H1 (cell line): Measurements from ENCODE around the gene TFB1M. TPM values are rescaled to one million over a fixed set of nuclear protein-coding genes. Genes with fewer than 3 reads are reported as not detected.
"Not testable (repeated sequence)": the region's sequence is repeated elsewhere in the genome, so short reads cannot be mapped to it uniquely, and the experiment has no call there.

ENCODE experiments used
- CTCF ChIA-PET: fragments of 300-600 bp; sonication (Branson Sonifier 250); formaldehyde crosslinking; loops from one replicate; lab custom pipeline; 2021; ENCODE audit not compliant: partially characterized antibody; lab: Charles Lee
- POLR2A ChIA-PET: fragments of 300-600 bp; sonication (Branson Sonifier 250); formaldehyde crosslinking; loops from one replicate; lab custom pipeline; 2021; ENCODE audit warnings: inconsistent platforms; ENCODE audit not compliant: partially characterized antibody; lab: Charles Lee
- DNase-seq, 2 experiments: peaks; one replicate each; pipeline versions ENCODE4 v3.0.0 to v3.0.0-alpha.2; 2010 to 2022; ENCODE audit warnings: low spot score in 2 of 2, low read depth in 1 of 2, mixed read lengths in 1 of 2
- FAIRE-seq: peaks from 2 replicates; lab custom pipeline; 2011; peaks lifted over from hg19 to GRCh38; lab: Jason Lieb, UNC
- H2AFZ ChIP-seq: 2 replicates; pipeline ENCODE4 v1.8.1; 2012; ENCODE audit warnings: low read length, inconsistent platforms
- H2AK5ac ChIP-seq: 2 replicates; pipeline ENCODE4 v1.6.1; 2013; ENCODE audit warnings: low read depth, low read length
- H2BK120ac ChIP-seq: replicated peaks from 2 replicates; pipeline ENCODE3; 2013; ENCODE audit warnings: low read depth, low read length, inconsistent platforms
- H2BK12ac ChIP-seq: 2 replicates; pipeline ENCODE4 v1.6.1; 2013; ENCODE audit warnings: low read depth, low read length
- H2BK15ac ChIP-seq: 2 replicates; pipeline ENCODE4 v1.6.1; 2013; ENCODE audit warnings: low read length
- H2BK20ac ChIP-seq: 2 replicates; pipeline ENCODE4 v1.6.1; 2013; ENCODE audit warnings: low read length
- H2BK5ac ChIP-seq: 2 replicates; pipeline ENCODE4 v1.6.1; 2013; ENCODE audit warnings: low read depth, low read length
- H3K14ac ChIP-seq: 2 replicates; pipeline ENCODE4 v1.6.1; 2013; ENCODE audit warnings: inconsistent platforms; ENCODE audit not compliant: insufficient read length
- H3K18ac ChIP-seq: 2 replicates; pipeline ENCODE4 v1.6.1; 2013; ENCODE audit warnings: low read length; ENCODE audit errors: extremely low read depth
- H3K23ac ChIP-seq: 2 replicates; pipeline ENCODE4 v1.6.1; 2013; ENCODE audit warnings: inconsistent platforms; ENCODE audit not compliant: insufficient read length
- H3K23me2 ChIP-seq: 2 replicates; pipeline ENCODE4 v1.6.1; 2013; ENCODE audit warnings: low read depth, low read length
- H3K27ac ChIP-seq: 2 replicates; pipeline ENCODE4 v1.6.1; 2011; ENCODE audit warnings: low read depth, low read length, inconsistent platforms
- H3K27me3 ChIP-seq, 4 experiments: replicated peaks in 1 of 4; 1 replicate in 1 of 4; 2 replicates in 3 of 4; pipeline versions ENCODE4 v1.6.1 to v1.8.1; 2011 to 2013; ENCODE audit warnings: low read length in 3 of 4, mild to moderate bottlenecking in 3 of 4, inconsistent platforms in 2 of 4, mixed read lengths in 2 of 4, moderate library complexity in 1 of 4; ENCODE audit not compliant: control insufficient read depth in 3 of 4, insufficient read depth in 3 of 4; ENCODE audit errors: extremely low read depth in 1 of 4
- H3K36me3 ChIP-seq, 4 experiments: 2 replicates each; pipeline versions ENCODE4 v1.6.1 to v1.8.1; 2011 to 2013; ENCODE audit warnings: mild to moderate bottlenecking in 4 of 4, low read length in 3 of 4, moderate library complexity in 2 of 4, control low read depth in 1 of 4, inconsistent platforms in 1 of 4; ENCODE audit not compliant: insufficient read depth in 4 of 4, control insufficient read depth in 2 of 4
- H3K4ac ChIP-seq: replicated peaks from 2 replicates; pipeline ENCODE3; 2013; ENCODE audit warnings: low read length, low read depth, mixed read lengths, inconsistent platforms; ENCODE audit not compliant: insufficient read length
- H3K4me1 ChIP-seq, 4 experiments: replicated peaks in 1 of 4; 1 replicate in 1 of 4; 2 replicates in 3 of 4; pipeline versions ENCODE4 v1.6.1 to v1.8.1; 2011 to 2013; ENCODE audit warnings: low read length in 3 of 4, inconsistent platforms in 2 of 4, mixed read lengths in 1 of 4; ENCODE audit not compliant: insufficient read depth in 4 of 4, control insufficient read depth in 3 of 4
- H3K4me2 ChIP-seq, 2 experiments: 2 replicates each; pipeline versions ENCODE4 v1.6.1 to v1.8.1; 2011 to 2013; ENCODE audit warnings: low read depth in 2 of 2, low read length in 2 of 2, control low read depth in 1 of 2, inconsistent platforms in 1 of 2, mild to moderate bottlenecking in 1 of 2; ENCODE audit not compliant: insufficient read depth in 1 of 2
- H3K4me3 ChIP-seq, 4 experiments: fragments of 200-600, 300-600 bp in 1 of 4; sonication (generic), shearing (Covaris generic), sonication (Bioruptor Twin) in 1 of 4; 2 replicates each; pipeline versions ENCODE4 v1.5.1 to v1.8.1; 2011 to 2016; ENCODE audit warnings: low read length in 4 of 4, low read depth in 3 of 4, control low read depth in 2 of 4, inconsistent platforms in 2 of 4, mild to moderate bottlenecking in 2 of 4, mixed read lengths in 1 of 4, moderate library complexity in 1 of 4; ENCODE audit not compliant: insufficient read depth in 2 of 4; ENCODE audit errors: extremely low read depth in 1 of 4
- H3K56ac ChIP-seq: replicated peaks from 2 replicates; pipeline ENCODE3; 2013; ENCODE audit warnings: low read depth, mild to moderate bottlenecking, mixed read lengths, low read length, inconsistent platforms; ENCODE audit not compliant: insufficient read length
- H3K79me1 ChIP-seq: 2 replicates; pipeline ENCODE4 v1.6.1; 2013; ENCODE audit warnings: low read depth, low read length, control low read depth
- H3K79me2 ChIP-seq, 2 experiments: 2 replicates each; pipeline versions ENCODE4 v1.6.1 to v1.8.1; 2012 to 2013; ENCODE audit warnings: low read length in 2 of 2, mild to moderate bottlenecking in 2 of 2, inconsistent platforms in 1 of 2; ENCODE audit not compliant: insufficient read depth in 2 of 2, control insufficient read depth in 1 of 2
- H3K9ac ChIP-seq, 4 experiments: replicated peaks in 1 of 4; 1 replicate in 1 of 4; 2 replicates in 3 of 4; pipeline versions ENCODE4 v1.6.1 to v1.8.1; 2011 to 2013; ENCODE audit warnings: low read depth in 3 of 4, low read length in 3 of 4, control low read depth in 2 of 4, mild to moderate bottlenecking in 2 of 4, moderate library complexity in 2 of 4, inconsistent platforms in 1 of 4; ENCODE audit errors: extremely low read depth in 1 of 4
- H3K9me3 ChIP-seq, 2 experiments: 2 replicates each; pipeline versions ENCODE4 v1.6.1 to v1.8.1; 2012 to 2013; ENCODE audit warnings: mild to moderate bottlenecking in 2 of 2, moderate library complexity in 2 of 2, control low read depth in 1 of 2, inconsistent platforms in 1 of 2, low read depth in 1 of 2, low read length in 1 of 2, mixed read lengths in 1 of 2; ENCODE audit not compliant: insufficient read depth in 2 of 2
- H4K20me1 ChIP-seq, 2 experiments: replicated peaks in 1 of 2; 2 replicates each; pipeline versions ENCODE3 to v1.8.1; 2011 to 2013; ENCODE audit warnings: inconsistent platforms in 2 of 2, low read length in 2 of 2, mild to moderate bottlenecking in 1 of 2; ENCODE audit not compliant: insufficient read depth in 2 of 2, control insufficient read depth in 1 of 2
- H4K5ac ChIP-seq: 2 replicates; pipeline ENCODE4 v1.6.1; 2013; ENCODE audit warnings: low read length, low read depth, mixed read lengths, inconsistent platforms; ENCODE audit not compliant: insufficient read length
- H4K8ac ChIP-seq: 2 replicates; pipeline ENCODE4 v1.8.0; 2013; ENCODE audit warnings: mild to moderate bottlenecking, moderate library complexity, low read length, inconsistent platforms; ENCODE audit not compliant: insufficient read depth; ENCODE audit errors: extremely low read depth
- H4K91ac ChIP-seq: replicated peaks from 2 replicates; pipeline ENCODE3; 2013; ENCODE audit warnings: low read length, mixed read lengths, inconsistent platforms; ENCODE audit not compliant: insufficient read length
- WGBS, 2 experiments: shearing (Covaris generic) in 1 of 2; methylation state at CpG; one replicate each; pipeline versions ENCODE4 v1.1.6 to v1.1.7; 2013 to 2015; ENCODE audit warnings: low lambda C conversion rate in 2 of 2, mixed read lengths in 2 of 2, inconsistent platforms in 1 of 2, low coverage in 1 of 2, missing lambda C conversion rate in 1 of 2; ENCODE audit not compliant: insufficient replicate concordance in 2 of 2, insufficient coverage in 1 of 2, insufficient read length in 1 of 2; ENCODE audit errors: extremely low coverage in 1 of 2, missing lambda C conversion rate in 1 of 2; 5-methylcytosine and 5-hydroxymethylcytosine counted together
- polyA plus RNA-seq, 7 experiments: library from polyadenylated mRNA; depleted of rRNA in 3 of 7; stranded (reverse) in 5 of 7; unstranded in 2 of 7; fragments of >200 nt in 5 of 7; fragments of 200-250 nt in 2 of 7; gene quantifications; 1 replicate in 5 of 7; 2 replicates in 1 of 7; 4 replicates in 1 of 7; pipeline versions ENCODE4 v1.2.1 to v1.2.3, GENCODE V29; 2011 to 2013; ENCODE audit warnings: missing spikeins in 2 of 7, mixed read lengths in 2 of 7
- total RNA-seq: library from RNA; stranded (reverse); fragmentation: NEBNext Ultra II Directional; extraction: Animal tissue kit (Norgen Biotek cat#: 25700); gene quantifications from 2 replicates; pipeline ENCODE4 v1.2.1, GENCODE V29; 2021

TFB1M gene
- total and polyA plus RNA-seq, 2 of the 8 experiments (the other 6 are each of a cell fraction or from before 2014, with no cell fraction given) = 28.2 to 49.4 TPM

DNA sequence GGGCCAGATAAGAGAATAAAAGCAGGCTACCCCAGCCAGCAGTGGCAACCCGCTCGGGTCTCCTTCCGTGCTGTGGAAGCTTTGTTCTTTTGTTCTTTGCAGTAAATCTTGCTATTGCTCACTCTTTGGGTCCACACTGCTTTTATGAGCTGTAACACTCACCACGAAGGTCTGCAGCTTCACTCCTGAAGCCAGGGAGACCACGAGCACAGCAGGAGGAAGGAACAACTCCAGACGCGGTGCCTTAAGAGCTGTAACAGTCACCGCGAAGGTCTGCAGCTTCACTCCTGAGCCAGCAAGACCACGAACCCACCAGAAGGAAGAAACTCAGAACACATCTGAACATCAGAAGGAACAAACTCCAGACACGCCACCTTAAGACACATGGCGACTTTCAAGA is 49.7 kb upstream of the TFB1M start:
- not testable (repeated sequence) for H2BK12ac ChIP-seq, H3K9me3 ChIP-seq, H3K23me2 ChIP-seq, H2AK5ac ChIP-seq, H2BK5ac ChIP-seq, H3K79me2 ChIP-seq, H3K18ac ChIP-seq, H3K9ac ChIP-seq, H2BK120ac ChIP-seq, H4K8ac ChIP-seq, H4K5ac ChIP-seq, H3K79me1 ChIP-seq, H3K4ac ChIP-seq, H2AFZ ChIP-seq, H3K27ac ChIP-seq, H3K56ac ChIP-seq, H3K4me2 ChIP-seq, H4K91ac ChIP-seq, H2BK20ac ChIP-seq, H2BK15ac ChIP-seq, H3K14ac ChIP-seq, H3K23ac ChIP-seq, DNase-seq, H3K27me3 ChIP-seq, H3K4me1 ChIP-seq, H4K20me1 ChIP-seq, FAIRE-seq, H3K4me3 ChIP-seq, H3K36me3 ChIP-seq
- CTCF ChIA-PET = interaction anchor here (1.4 kb wide), 1 partner anchor 20 kb away, joined by 7 read pairs; no protein-coding TSS in a partner anchor
- POLR2A ChIA-PET = interaction anchor here (0.8 kb wide), 1 partner anchor 45 kb away, joined by 3 read pairs; no protein-coding TSS in a partner anchor
- WGBS, 2 experiments = 91% methylated on average over 12 of the region's 12 CpGs; no CpG with 5 or more reads in 1 of the 2 experiments

DNA sequence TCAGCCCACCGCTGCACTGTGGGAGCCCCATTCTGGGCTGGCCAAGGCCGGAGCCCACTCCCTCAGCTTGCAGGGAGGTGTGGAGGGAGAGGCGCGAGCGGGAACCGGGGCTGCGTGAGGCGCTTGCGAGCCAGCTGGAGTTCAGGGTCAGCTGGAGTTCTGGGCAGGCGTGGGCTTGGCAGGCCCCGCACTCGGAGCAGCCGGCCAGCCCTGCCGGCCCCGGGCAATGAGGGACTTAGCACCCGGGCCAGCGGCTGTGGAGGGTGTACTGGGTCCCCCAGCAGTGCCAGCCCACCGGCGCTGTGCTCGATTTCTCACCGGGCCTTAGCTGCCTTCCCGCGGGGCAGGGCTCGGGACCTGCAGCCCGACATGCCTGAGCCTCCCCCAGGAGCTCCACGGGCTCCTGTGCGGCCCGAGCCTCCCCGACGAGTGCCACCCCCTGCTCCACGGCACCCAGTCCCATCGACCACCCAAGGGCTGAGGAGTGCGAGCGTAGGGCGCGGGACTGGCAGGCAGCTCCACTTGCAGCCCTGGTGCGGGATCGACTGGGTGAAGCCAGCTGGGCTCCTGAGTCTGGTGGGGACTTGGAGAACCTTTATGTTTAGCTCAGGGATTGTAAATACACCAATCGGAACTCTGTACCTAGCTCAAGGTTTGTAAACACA is 48.8 kb upstream of the TFB1M start:
- H2BK15ac ChIP-seq, H4K5ac ChIP-seq, H4K8ac ChIP-seq, H3K4ac ChIP-seq, H3K4me1 ChIP-seq, H3K56ac ChIP-seq, H2AFZ ChIP-seq, H3K18ac ChIP-seq, H3K79me2 ChIP-seq, H3K27me3 ChIP-seq, H4K91ac ChIP-seq, H4K20me1 ChIP-seq, H3K4me2 ChIP-seq, H3K4me3 ChIP-seq, H3K9ac ChIP-seq, H3K9me3 ChIP-seq, H3K14ac ChIP-seq, H3K79me1 ChIP-seq, FAIRE-seq, H3K36me3 ChIP-seq, H3K23ac ChIP-seq, DNase-seq, H2AK5ac ChIP-seq, H3K27ac ChIP-seq, H2BK12ac ChIP-seq, H2BK5ac ChIP-seq, H3K23me2 ChIP-seq, H2BK120ac ChIP-seq, H2BK20ac ChIP-seq, POLR2A ChIA-PET: not testable (repeated sequence)
- WGBS, 2 experiments = 91% methylated on average over 37 of the region's 39 CpGs; no CpG with 5 or more reads in 1 of the 2 experiments
- CTCF ChIA-PET = interaction anchor here (0.7 to 1.4 kb wide), 5 partner anchors 9 to 132 kb away, joined by 3 to 7 read pairs (median 3); no protein-coding TSS in a partner anchor
